Measurements from ENCODE around the gene C17orf113. TPM values are rescaled to one million over a fixed set of nuclear protein-coding genes. Genes with fewer than 3 reads are reported as not detected.
"Not testable (repeated sequence)": the region's sequence is repeated elsewhere in the genome, so short reads cannot be mapped to it uniquely, and the experiment has no call there.

C17orf113 gene
- total RNA-seq, 1 donor from 2014 or later: 1.8 TPM

DNA sequence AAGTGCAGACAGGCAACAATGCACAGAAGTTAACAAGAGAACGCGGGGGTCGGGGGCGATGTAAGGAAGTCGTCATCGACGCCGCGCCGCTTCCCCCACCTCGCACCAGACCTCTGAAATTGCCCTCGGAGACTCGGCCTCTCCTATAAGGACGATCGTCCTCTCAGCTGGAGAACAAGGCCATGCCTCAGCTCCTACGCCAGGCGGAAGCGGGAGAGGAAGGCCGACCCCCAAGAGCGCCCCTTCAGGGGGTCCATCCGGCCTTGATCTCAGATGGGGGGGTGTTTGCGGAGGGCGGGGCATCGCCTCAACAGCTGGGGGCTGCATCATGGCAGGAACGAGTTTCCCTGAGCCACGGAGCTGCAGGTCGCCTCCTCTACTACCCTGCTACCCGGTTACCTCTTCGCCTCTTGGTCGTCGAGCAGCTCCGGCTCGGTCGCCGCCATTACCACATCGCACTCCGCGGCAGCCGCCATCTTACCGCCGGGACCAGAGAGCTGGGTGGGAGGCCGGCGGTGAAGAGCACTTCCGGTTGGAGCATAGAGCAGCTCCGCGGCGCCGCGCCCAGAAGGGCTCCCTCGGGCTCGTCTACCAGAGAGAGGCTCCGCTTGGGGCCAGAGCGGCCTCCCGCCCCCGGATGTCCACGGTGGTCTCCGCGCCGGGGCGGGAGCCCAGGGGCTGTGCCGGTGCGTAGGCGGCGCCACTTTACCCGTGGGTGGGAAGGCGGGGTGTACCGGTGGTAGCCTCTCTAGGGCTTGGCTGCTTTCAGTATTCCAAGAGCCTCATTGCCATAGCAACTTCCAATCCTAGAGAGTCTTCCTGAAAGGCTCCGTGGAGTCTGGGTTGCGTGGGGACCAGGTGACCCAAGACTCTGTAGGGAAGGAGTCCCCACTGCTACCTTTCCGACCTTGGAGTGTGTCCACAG, 33.2 kb downstream of the C17orf113 start, which contains the start of gene DNAJC7:
DNAJC7 (minus strand) TSS at position 499 of the 925 bp plus-strand sequence; CDS start at position 476, 23 bp downstream.
- peak; percentile 92 for DNase-seq

- no peak for DNase-seq
Observed at GRCh38 chr17:42016411-42016831, 34.0 kb downstream of the C17orf113 start.

GRCh38 chr17:42013740-42014139, 36.7 kb downstream of the C17orf113 start:
- DNase-seq: not testable (repeated sequence)

DNA sequence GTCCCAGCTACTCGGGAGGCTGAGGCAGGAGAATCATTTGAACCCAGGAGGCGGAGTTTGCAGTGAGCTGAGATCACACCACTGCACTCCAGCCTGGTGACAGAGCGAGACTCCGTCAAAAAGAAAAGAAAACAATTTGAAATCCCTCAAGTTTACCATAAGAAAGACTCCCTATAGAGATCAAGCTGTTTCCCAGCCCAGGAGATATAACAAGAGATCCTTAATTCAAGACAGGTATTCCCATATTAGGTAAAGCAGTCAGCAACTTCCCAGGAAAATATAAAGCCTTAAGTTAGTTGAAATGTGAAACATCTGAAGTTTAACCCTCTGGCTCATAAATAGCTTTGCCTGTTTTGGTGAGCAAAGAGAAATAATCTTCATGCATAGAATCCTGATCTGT, 38.0 kb downstream of the C17orf113 start:
- DNase-seq: not testable (repeated sequence)

- DNase-seq: no peak
Observed at GRCh38 chr17:42010898-42011516, 39.4 kb downstream of the C17orf113 start.

DNA sequence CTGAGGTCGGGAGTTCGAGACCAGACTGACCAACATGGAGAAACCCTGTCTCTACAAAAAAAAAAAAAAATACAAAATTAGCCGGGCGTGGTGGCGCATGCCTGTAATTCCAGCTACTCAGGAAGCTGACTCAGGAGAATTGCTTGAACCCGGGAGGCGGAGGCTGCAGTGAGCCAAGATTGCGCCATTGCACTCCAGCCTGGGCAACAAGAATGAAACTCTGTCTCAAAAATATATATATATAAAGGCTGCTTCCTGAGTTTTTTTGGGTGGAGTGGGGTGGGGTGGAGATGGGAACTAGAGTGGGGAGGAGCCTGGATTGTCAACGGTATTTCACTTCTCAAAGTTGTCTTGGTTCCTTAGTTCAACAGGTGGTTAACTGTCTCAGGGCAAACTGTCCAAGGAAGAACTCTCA, 40.1 kb downstream of the C17orf113 start:
- DNase-seq: not testable (repeated sequence)

GRCh38 chr17:42009170-42009569, 41.2 kb downstream of the C17orf113 start:
- no peak for DNase-seq

DNA sequence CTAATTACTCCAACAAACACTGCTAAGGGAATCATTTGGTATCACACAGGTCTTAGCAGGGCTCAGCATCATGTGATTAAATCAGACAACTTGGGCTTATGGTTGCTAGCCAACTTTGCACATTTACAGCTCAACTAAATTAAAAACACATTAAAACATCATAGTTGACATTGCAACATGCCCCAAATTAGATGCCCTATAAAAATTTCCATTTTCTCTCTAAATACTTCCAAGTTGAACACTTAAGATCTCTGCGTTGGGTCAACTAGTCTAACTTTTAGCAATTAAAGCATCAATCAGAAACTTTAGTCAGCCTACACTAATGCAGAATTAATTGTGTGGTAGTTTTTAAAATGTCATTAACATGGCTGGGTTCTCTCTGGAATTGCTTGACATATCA, 45.2 kb downstream of the C17orf113 start:
- DNase-seq: peak; percentile 12

GRCh38 chr17:42002792-42003301, 47.6 kb downstream of the C17orf113 start:
- DNase-seq: no peak

DNA sequence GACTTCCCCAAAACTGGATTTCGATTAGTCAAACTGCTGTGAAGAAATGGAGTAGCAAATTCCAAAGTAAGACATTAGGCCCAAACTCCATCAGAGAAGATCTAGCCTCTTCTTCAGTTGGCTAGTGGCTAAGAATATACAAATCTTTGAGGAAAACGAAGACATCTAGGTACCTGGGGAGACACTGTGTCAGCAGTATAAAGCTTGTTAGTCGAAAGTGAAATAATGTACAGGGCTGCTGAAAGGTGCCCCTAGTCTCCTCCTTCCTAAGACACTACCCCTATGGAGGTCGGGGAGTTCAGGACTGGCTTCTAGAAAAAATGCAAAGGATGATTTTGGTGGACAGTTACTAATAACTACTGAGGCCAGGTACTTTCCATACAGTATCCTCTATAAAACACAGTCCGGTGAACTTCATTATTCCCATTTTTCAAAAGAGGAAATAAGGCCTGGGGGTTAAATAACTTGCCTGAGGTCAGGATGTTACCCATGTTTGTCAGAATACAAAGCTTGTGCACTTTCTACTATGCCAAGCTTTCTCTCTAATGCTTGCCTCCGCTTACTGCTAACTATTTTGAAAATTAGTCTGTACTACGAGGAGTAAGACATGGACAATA, 48.1 kb downstream of the C17orf113 start:
- no peak for DNase-seq

GRCh38 chr17:42001729-42002128, 48.7 kb downstream of the C17orf113 start:
- DNase-seq: no peak

DNA sequence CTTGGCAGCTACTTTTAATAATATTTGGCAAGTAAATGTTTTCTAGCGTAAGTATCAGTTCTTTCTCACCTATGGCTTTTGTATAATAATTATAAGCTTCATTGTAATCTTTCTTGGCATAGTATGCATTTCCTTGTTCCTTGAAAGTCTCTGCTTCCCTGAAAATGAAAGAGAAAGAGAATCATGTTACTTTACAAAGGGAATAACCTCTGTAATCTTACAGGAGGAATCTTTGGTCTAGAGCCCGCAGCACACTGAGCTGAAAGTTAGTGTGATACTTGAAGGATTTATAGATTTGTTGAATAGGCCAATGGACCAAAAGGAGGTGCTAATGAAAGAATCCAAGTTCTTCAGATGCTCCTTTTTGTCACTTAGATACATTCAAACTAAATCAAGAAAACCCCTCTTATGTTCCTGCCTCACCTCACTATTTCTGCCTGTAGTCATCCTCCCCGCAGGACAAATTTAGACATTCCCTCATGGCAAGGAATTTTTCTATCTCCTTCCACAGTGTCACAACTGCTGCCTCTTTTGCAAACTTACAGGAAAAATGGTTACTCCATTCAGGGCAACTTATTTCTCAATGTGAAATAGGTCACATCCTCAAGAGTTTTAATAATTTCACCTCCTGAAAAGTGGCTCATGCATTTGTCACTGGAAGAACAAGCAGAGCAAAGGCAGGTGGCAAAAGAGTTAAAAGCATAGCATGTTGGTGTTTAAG, 49.8 kb downstream of the C17orf113 start:
- DNase-seq: no peak

DNA sequence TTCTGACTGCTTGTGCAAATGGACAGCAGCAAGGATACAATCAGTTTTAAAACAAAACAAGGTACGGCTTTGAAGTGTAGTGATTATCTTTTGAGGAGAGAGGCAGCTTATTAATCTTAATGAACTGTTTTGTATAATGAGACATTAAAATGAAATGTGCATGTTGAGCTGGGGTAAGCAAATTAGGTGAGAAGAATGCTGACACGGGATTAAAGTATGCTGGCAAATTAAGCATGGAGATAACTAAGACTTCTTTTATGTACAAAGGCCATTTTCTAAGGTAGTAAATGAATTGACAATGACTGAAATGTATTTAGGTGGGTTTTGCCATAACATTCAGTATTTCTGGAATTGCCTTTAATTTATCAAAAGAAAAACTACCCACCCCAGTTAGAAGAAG, 51.9 kb downstream of the C17orf113 start:
- DNase-seq: no peak

- DNase-seq: no peak
Observed at GRCh38 chr17:41996855-41997164, 53.6 kb downstream of the C17orf113 start.

DNA sequence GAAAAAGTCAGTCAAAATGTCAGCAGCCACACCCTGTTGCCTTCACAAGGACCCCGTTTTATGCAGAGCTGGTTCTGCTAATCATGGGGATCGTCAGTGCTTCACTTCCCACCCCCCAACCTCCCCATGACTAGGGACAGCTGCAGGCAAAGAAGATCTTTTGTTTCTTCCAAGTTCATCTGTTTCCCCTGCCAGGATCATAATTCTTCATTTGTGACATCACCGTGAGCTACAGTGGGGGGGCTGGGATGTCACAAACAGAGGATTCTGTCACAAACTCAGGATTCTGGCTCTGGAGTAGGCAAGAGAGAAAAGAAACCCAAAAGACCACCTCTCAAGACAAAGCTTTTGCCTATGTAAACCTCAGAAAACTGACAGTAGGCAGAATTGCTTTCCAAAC, 57.8 kb downstream of the C17orf113 start:
- DNase-seq: peak; percentile 17

DNA sequence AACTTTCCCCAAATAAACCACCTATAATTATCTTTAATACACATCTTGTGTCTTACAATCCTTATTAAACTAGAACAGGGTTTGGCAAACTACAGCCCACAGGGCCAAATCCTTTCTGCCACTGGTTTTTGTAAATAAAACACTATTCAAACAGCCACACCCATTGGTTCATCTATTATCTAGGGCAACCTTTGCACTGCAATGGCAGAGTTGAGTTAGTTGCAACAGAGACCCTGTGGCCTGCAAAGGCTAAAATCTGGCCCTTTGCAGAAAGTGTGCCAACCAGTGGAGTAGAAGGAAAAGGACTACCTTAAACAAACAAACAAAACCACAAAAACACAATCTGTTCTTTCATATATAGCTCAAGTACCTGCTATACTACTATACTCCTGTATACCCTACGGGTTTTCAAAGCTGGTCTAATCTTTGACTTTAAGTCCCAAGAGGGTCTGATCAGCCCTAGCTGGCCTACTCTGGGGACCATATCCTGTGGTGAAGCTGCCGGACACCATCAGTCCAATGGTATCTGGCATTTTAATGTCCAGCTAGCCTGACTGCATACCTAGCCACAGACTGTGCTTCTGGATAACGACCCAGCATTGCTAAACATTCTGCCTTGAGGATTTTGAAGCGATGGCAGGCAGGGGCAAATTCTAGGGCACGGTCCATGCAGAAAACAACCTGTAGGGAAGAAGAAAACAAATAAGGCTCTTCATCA, 60.5 kb downstream of the C17orf113 start:
- no peak for DNase-seq

GRCh38 chr17:41988418-41988817, 62.0 kb downstream of the C17orf113 start:
- no peak for DNase-seq

Measured in skin of body (tissue), 2 donors.